ENCODE data around the gene CLDN19. TPM values are rescaled to one million over a fixed set of nuclear protein-coding genes. Genes with fewer than 3 reads are reported as not detected.
A peak's percentile ranks its signal among the peaks of the same experiment; 100 is the strongest.

Gene CLDN19
- total and polyA plus RNA-seq, 9 of the 15 experiments (the other 6 are each of a cell fraction or from before 2014, with no cell fraction given): not detected

GRCh38 chr1:42765832-42766740 lies 26.1 kb upstream of the CLDN19 start (continued):
- TF ChIP-seq ZNF311 (CRISPR knock-in tag; IDR thresholded peaks at IDR 0.05) (no peak), TFAM (CRISPR knock-in tag; conservative IDR thresholded peaks at IDR 0.05) (no peak), NFXL1 (CRISPR knock-in tag; IDR thresholded peaks at IDR 0.05) (no peak), JUNB (CRISPR knock-in tag; conservative IDR thresholded peaks at IDR 0.05) (no peak), RBFOX2 (IDR thresholded peaks at IDR 0.05; ENCODE audit: low read depth, low read length) (no peak), SNRNP70 (optimal IDR thresholded peaks at IDR 0.05; ENCODE audit: low read depth, low read length) (no peak), DEAF1 (CRISPR knock-in tag; IDR thresholded peaks at IDR 0.05) (no peak), MAFF (IDR thresholded peaks at IDR 0.05; ENCODE audit: low read length) (no peak), ZBTB5 (IDR thresholded peaks at IDR 0.05) (no peak), MAFG (tag; conservative IDR thresholded peaks at IDR 0.05) (no peak), ZBED1 (IDR thresholded peaks at IDR 0.05) (no peak), KLF10 (CRISPR knock-in tag; IDR thresholded peaks at IDR 0.05) (no peak), ILK (tag; IDR thresholded peaks at IDR 0.05; ENCODE audit: borderline replicate concordance, low read depth) (no peak), ZBTB12 (CRISPR knock-in tag; IDR thresholded peaks at IDR 0.05) (no peak), ZFP1 (CRISPR knock-in tag; IDR thresholded peaks at IDR 0.05) (no peak), YY1 (IDR thresholded peaks at IDR 0.05; ENCODE audit: borderline replicate concordance in 1 of 3, control insufficient read depth in 1 of 3, extremely low read depth in 1 of 3, insufficient read depth in 3 of 3, insufficient read length in 1 of 3, insufficient replicate concordance in 2 of 3, low read depth in 1 of 3, low read length in 2 of 3) (no peak), SNIP1 (IDR thresholded peaks at IDR 0.05; ENCODE audit: low read depth) (no peak), HEY1 (CRISPR knock-in tag; IDR thresholded peaks at IDR 0.05; ENCODE audit: borderline replicate concordance) (no peak), BDP1 (IDR thresholded peaks at IDR 0.05; ENCODE audit: insufficient read depth, insufficient read length) (no peak), JUN (IDR thresholded peaks at IDR 0.05; ENCODE audit: borderline replicate concordance, low read depth, low read length) (no peak), JUN (CRISPR knock-in tag; IDR thresholded peaks at IDR 0.05; ENCODE audit: borderline replicate concordance) (peak; percentile 87), ADNP (tag; IDR thresholded peaks at IDR 0.05) (no peak), BMI1 (IDR thresholded peaks at IDR 0.05; ENCODE audit: low read length) (no peak), ZFP36 (IDR thresholded peaks at IDR 0.05; ENCODE audit: low read depth, low read length, partially characterized antibody) (no peak), MTF1 (CRISPR knock-in tag; IDR thresholded peaks at IDR 0.05; ENCODE audit: borderline replicate concordance) (no peak)
